Measurements from ENCODE around the gene GABBR2.

GRCh38 chr9:98688710-98689495 is 19.8 kb downstream of the GABBR2 start:
- TF ChIP-seq, protein P1, sequence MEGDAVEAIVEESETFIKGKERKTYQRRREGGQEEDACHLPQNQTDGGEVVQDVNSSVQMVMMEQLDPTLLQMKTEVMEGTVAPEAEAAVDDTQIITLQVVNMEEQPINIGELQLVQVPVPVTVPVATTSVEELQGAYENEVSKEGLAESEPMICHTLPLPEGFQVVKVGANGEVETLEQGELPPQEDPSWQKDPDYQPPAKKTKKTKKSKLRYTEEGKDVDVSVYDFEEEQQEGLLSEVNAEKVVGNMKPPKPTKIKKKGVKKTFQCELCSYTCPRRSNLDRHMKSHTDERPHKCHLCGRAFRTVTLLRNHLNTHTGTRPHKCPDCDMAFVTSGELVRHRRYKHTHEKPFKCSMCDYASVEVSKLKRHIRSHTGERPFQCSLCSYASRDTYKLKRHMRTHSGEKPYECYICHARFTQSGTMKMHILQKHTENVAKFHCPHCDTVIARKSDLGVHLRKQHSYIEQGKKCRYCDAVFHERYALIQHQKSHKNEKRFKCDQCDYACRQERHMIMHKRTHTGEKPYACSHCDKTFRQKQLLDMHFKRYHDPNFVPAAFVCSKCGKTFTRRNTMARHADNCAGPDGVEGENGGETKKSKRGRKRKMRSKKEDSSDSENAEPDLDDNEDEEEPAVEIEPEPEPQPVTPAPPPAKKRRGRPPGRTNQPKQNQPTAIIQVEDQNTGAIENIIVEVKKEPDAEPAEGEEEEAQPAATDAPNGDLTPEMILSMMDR (IDR thresholded peaks at IDR 0.05): no peak
- TF ChIP-seq POLR2AphosphoS5 (IDR thresholded peaks at IDR 0.05): no peak
